GM19043 (cell line): Measurements from ENCODE around the gene TMEM238.
"Not testable (repeated sequence)": the region's sequence is repeated elsewhere in the genome, so short reads cannot be mapped to it uniquely, and the experiment has no call there.

Experiments
- ATAC-seq: cut with Tn5 transposase; IDR thresholded peaks from one replicate; pipeline ENCODE4 v1.9.1; 2021; ENCODE audit warnings: low read depth; ENCODE audit not compliant: unreplicated experiment

The TMEM238 gene

GRCh38 chr19:55341595-55342531 is 42.2 kb downstream of the TMEM238 start:
- no peak for ATAC-seq

- ATAC-seq: no peak
These were observed 42.9 kb downstream of the TMEM238 start for GRCh38 chr19:55341171-55341588.

- ATAC-seq: no peak
These were observed 43.3 kb downstream of the TMEM238 start for GRCh38 chr19:55340784-55341147.

GRCh38 chr19:55339889-55340783 is 44.0 kb downstream of the TMEM238 start:
- no peak for ATAC-seq

- peak; percentile 83 for ATAC-seq
These were observed 44.8 kb downstream of the TMEM238 start, which contains the start of gene KMT5C for GRCh38 chr19:55339105-55339888. TSS of gene KMT5C (plus strand) at chr19:55339876. CDS start at chr19:55341937, 2,061 bp downstream.

GRCh38 chr19:55336101-55336500 is 48.0 kb downstream of the TMEM238 start:
- ATAC-seq: no peak

GRCh38 chr19:55333870-55334269 is 50.2 kb downstream of the TMEM238 start:
- no peak for ATAC-seq

- ATAC-seq: not testable (repeated sequence)
These were observed 54.3 kb downstream of the TMEM238 start for GRCh38 chr19:55329791-55330190.
